HG02610 (cell line): ENCODE measurements around the gene TRIM47.

ENCODE experiments used
- ATAC-seq: cut with Tn5 transposase; IDR thresholded peaks from one replicate; pipeline ENCODE4 v1.9.1; 2021; ENCODE audit warnings: mild to moderate bottlenecking, moderate library complexity; ENCODE audit not compliant: unreplicated experiment

The TRIM47 gene

GRCh38 chr17:75834279-75834920 lies 44.0 kb downstream of the TRIM47 start:
- ATAC-seq: no peak

GRCh38 chr17:75832652-75833400 lies 45.6 kb downstream of the TRIM47 start:
- ATAC-seq: no peak

GRCh38 chr17:75832164-75832651 lies 46.2 kb downstream of the TRIM47 start:
- ATAC-seq: no peak

- no peak for ATAC-seq
Observed at GRCh38 chr17:75831032-75831571, 47.3 kb downstream of the TRIM47 start.

- no peak for ATAC-seq
Observed at GRCh38 chr17:75830164-75831031, 48.0 kb downstream of the TRIM47 start.

GRCh38 chr17:75829747-75830146 lies 48.6 kb downstream of the TRIM47 start:
- no peak for ATAC-seq

- no peak for ATAC-seq
Observed at GRCh38 chr17:75828741-75829140, 49.6 kb downstream of the TRIM47 start.

- ATAC-seq: no peak
Observed at GRCh38 chr17:75828076-75828400, 50.3 kb downstream of the TRIM47 start.

GRCh38 chr17:75827308-75828075 lies 50.9 kb downstream of the TRIM47 start:
- ATAC-seq: no peak

- ATAC-seq: no peak
Observed at GRCh38 chr17:75826561-75827307, 51.6 kb downstream of the TRIM47 start.

- no peak for ATAC-seq
Observed at GRCh38 chr17:75825748-75826370, 52.5 kb downstream of the TRIM47 start.

- ATAC-seq: no peak
Observed at GRCh38 chr17:75825149-75825552, 53.2 kb downstream of the TRIM47 start.

- no peak for ATAC-seq
Observed at GRCh38 chr17:75824666-75825065, 53.7 kb downstream of the TRIM47 start.
